Epidermal melanocyte (primary cell): ENCODE data around the gene BICC1.

ENCODE experiments used
- DNase-seq: peaks from one replicate; pipeline ENCODE4 v3.0.0; 2011; ENCODE audit warnings: low spot score; ENCODE audit not compliant: insufficient read length

The BICC1 gene

GRCh38 chr10:58608351-58608750, 95.7 kb downstream of the BICC1 start:
- DNase-seq, result no peak

- no peak for DNase-seq
Measured at GRCh38 chr10:58608826-58609531, 96.3 kb downstream of the BICC1 start.

DNA sequence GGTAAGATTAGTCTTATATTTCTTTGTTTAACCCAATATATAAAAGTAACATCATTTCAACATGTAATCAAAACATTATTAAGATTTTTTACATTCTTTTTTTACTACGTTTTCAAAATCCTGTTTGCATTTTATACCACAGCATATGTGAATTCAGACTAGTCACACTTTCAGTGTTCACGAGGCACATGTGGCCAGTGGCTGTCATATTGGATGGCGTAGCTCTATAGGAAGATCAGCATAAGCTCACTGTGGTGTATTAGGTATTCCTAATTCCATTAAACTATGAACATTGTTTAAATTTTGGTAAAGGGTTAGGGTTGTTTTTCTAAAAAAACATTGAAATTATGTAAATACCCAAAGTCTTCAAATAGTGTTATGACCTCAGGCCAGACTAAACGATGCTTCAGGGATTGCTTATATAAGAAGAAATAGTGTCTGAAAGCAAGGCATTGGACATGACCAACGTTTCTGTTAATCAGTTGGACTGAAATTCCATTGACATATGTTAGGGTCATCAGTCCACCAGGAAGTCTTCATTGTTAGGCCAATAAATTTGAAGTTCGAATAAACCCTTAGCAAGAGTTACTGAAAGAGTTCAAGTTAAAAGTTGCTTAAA, 97.0 kb downstream of the BICC1 start:
- no peak for DNase-seq

GRCh38 chr10:58615237-58615935, 102.7 kb downstream of the BICC1 start:
- no peak for DNase-seq

DNA sequence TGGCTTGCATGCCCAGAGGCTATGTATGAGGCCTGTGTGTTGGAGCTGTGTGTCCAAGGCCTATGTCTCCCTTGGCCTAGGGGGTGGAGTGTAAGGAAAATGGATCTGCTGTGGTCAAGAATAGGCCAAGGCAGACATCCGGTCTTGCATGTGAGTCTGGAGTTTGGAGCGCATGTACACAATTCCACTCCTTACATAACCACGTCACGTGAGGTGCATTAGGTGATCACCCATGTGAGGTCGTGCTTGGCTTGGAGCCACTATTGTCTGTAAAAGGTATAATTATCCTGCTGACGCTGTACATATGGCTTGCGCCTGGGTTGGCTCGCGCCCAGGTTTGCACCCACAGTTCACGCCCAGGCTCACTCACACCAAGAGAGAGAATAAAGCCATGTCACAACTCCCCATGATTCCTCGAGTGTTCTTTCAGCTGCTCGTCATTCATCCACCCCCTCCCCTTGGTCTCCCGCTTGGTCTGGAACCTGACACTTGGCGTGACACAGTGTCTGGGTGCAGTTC, 105.5 kb downstream of the BICC1 start:
- DNase-seq, result no peak

DNA sequence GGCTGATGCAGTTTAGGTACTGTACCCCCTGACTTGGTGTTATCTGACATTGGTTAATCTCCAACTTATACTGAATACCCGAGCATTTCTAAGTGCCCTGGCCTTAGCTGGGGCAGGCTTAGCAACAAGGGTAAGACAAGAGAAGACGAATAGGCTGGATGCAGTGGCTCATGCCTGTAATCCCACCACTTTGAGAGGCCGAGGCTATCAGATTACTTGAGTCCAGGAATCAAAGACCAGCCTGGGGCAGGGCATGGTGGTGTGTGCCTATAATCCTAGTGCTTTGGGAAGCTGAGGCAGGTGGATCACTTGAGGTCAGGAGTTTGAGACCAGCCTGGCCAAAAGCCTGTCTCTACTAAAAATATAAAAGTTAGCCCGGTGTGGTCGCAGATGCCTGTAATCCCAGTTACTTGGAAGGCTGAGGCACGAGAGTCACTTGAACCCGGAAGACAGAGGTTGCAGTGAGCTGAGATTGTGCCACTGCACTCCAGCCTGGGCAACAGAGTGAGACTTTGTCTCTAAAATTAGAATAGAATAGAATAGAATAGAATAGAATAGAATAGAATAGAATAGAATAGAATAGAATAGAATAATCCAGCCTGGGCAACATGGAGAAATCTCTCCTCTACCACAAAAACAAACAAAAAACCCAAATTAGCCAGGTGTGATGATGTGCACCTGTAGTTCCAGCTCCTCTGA, 108.9 kb downstream of the BICC1 start:
- no peak for DNase-seq

- DNase-seq, result no peak
Measured at GRCh38 chr10:58622246-58622645, 109.6 kb downstream of the BICC1 start.

DNA sequence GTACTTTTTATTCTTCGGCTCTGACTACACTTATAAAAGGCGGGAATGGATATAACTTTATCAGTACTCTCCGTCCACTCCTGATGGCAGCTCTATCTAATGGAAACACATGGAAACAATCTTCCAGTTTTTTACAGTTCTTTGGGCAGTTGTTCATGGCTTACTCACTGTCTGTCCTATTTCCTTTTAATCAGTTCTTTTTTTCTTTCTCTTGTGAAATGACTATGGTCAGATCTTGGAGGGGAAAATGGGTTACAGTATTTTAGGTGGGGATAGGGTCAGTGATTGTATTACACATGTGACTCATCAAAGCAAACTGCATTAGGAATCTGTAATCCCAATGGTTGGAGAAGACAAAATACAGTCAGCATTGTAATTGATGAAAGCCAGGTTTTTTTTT, 112.4 kb downstream of the BICC1 start:
- no peak for DNase-seq

GRCh38 chr10:58627392-58627791, 114.7 kb downstream of the BICC1 start:
- no peak for DNase-seq

DNA sequence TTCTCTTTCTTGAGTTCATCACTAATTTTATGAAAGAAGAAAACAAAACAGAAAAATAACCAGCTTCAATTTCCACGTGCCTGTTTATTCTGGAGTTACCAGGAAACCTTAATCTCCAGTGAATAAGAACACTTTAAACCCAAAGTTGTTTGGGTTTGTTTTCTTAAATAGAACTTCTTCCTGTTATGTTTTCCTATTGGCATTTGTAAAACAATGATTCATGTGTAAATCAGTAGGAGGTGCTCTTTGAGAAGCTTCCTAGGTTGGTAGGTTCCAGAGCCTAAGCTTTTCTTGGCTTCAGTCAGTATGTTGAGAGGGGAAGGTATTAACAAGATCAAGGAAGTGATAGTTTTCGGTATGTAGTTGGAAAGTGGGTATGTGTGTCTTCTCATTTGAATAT, 119.0 kb downstream of the BICC1 start:
- DNase-seq, result no peak

- DNase-seq, result no peak
Measured at GRCh38 chr10:58632216-58632615, 119.5 kb downstream of the BICC1 start.

DNA sequence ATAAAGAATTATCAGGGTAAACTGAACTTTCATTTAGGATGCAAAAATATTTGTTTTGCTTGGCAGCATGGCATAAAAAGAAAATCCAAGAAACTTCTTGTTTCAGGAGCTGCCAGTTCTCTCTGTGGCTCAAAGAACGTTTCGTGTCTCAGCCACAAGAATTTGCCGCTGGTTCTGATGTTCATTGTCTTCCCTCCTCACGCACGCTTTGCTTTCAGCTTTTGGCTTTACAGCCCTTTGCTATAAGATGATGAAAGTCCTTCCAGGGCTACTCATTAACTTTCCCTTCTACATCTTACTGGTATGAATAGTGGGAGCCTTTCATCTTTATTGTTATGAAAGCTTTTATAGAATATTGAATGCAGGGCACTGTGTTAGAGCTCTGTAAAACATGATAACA, 124.7 kb downstream of the BICC1 start:
- DNase-seq, result no peak

- DNase-seq, result no peak
Measured at GRCh38 chr10:58638388-58638787, 125.7 kb downstream of the BICC1 start.

- DNase-seq, result peak; percentile 55
Measured at GRCh38 chr10:58641095-58641531, 128.4 kb downstream of the BICC1 start.

- DNase-seq, result no peak
Measured at GRCh38 chr10:58641708-58642107, 129.0 kb downstream of the BICC1 start.

- no peak for DNase-seq
Measured at GRCh38 chr10:58642283-58642682, 129.6 kb downstream of the BICC1 start.

GRCh38 chr10:58642916-58643428, 130.3 kb downstream of the BICC1 start:
- no peak for DNase-seq

DNA sequence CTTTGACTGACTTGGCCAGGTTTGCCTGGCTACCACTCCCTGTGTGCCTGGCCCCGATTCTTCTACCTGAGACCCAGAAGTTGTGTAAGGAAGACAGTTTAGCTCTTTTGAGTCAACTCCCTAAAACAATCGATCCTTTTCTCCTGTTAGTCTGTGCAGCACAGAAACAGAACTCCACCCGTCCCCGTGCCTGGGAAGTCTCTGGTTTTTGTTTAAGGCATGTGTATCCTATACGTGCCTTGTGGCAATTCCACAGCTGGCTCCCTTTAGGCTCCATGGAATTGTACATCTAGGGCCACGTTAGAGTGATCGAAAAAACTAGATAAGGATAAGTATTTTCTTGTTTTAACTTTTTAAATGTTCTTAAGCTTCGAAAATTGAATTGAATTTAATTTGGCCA, 131.6 kb downstream of the BICC1 start:
- no peak for DNase-seq

- DNase-seq, result no peak
Measured at GRCh38 chr10:58645416-58646146, 132.9 kb downstream of the BICC1 start.

DNA sequence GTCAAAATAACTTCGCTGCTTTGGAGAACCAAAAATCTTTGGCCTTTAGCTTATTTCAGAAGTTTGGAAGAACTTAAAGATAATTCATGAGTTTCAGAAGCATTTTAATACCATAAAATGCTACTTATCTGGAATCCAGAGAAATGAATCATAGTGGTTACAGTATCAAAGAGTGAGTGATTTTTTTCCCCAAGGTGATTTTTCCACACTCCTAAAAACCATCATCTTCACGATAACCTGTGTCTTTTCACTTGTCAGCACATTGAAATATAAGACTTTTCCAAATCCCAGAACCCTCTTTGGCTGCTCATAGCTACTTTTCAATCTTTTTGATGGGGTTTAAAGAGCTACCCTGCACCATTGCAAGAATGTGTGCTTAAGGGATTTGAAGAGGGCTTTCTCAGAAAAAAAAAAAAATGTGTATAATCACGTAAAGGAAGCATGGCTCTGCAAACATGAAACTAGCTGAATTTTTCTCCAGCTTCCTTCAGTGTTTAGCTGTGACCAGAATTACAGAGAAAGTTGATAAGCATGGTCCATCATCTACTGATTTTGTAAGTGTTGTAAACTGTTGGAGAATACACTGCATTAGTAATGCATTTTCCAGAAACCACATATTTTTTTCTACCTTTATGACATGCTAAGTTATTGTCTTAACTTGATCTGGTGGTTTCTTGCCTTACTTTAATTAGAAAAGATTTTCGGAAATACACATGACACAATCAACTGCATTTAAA, 134.9 kb downstream of the BICC1 start:
- DNase-seq, result no peak
